Colonic mucosa (tissue), 4 donors: ENCODE results near the gene FGF6. TPM values are rescaled to one million over a fixed set of nuclear protein-coding genes. Genes with fewer than 3 reads are reported as not detected.

ENCODE experiments used
- DNase-seq: peaks from one replicate; pipeline ENCODE4 v3.0.0-alpha.2; 2020
- H3K27ac ChIP-seq: fragments of 200-600 bp; one replicate; pipeline ENCODE4 v1.8.0; 2021
- H3K27me3 ChIP-seq: fragments of 200-600 bp; one replicate; pipeline ENCODE4 v1.8.0; 2021
- H3K36me3 ChIP-seq: fragments of 200-600 bp; one replicate; pipeline ENCODE4 v1.8.0; 2021
- H3K4me1 ChIP-seq: fragments of 200-600 bp; one replicate; pipeline ENCODE4 v1.8.0; 2021; ENCODE audit warnings: mild to moderate bottlenecking
- H3K4me3 ChIP-seq: fragments of 200-600 bp; one replicate; pipeline ENCODE4 v1.8.0; 2021
- H3K9ac ChIP-seq, 2 donors: one replicate each; pipeline ENCODE4 v1.7.0; 2013; ENCODE audit warnings: control low read depth in 2 of 2, low read depth in 2 of 2, low read length in 2 of 2
- H3K9me3 ChIP-seq: fragments of 200-600 bp; one replicate; pipeline ENCODE4 v1.8.0; 2021
- CTCF ChIP-seq: fragments of 200-600 bp; IDR thresholded peaks from one replicate; pipeline ENCODE4 v1.8.0; 2022; ENCODE audit warnings: antibody characterized with exemption, mild to moderate bottlenecking
- intact Hi-C: fragments of 100-400 bp; cut with DNase I; formaldehyde crosslinking; loops from one replicate; pipeline ENCODE4 v1.14.1; 2022
- total RNA-seq, 2 donors: library from RNA; stranded (reverse); fragmentation: NEBNext Ultra II Directional in 1 of 2; extraction: Animal tissue kit (Norgen Biotek cat#: 25700) in 1 of 2; gene quantifications; one replicate each; pipeline ENCODE4 v1.2.1, GENCODE V29; 2021
- donor health status: healthy.
- donor health status: DM: no; HTN: no; CAD: no.
- donor health status: DM: no; HTN: no; CAD: no.

The FGF6 gene
- total RNA-seq, 2 donors from 2014 or later = not detected

DNA sequence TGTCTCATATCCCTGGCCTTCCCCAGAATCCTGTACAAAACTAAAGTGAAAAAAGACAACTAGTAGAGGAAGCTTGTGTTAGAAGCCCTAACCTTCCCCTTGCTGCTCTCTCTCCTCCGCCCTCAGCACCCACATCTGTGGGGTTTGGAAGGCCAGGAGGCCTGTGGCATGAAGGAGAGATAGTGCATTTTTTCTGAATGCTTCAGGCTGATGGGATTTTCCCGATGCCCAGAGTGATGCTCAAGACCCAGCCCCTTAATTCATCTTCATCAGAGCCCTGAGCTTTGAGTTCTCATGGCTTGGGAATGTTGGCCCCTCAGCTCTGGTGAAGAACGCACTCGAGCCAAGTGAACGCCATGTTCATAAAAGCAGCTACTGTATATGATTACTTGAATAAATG, 5.9 kb downstream of the FGF6 start:
- no peak overlapping the region for H3K9ac ChIP-seq
- TF ChIP-seq CTCF = no peak
- H3K27ac ChIP-seq = no peak overlapping the region
- no peak overlapping the region for H3K4me3 ChIP-seq
- no peaks in the 10 kb centered on the region for H3K36me3 ChIP-seq
- H3K4me1 ChIP-seq = no peaks in the 10 kb centered on the region
- H3K27me3 ChIP-seq = no peaks in the 10 kb centered on the region
- peak; percentile 2 for DNase-seq
- intact Hi-C loops = no loop called here
- H3K9me3 ChIP-seq = no peaks in the 10 kb centered on the region

- Histone ChIP-seq H3K9me3 (no peaks in the 10 kb centered on the region), H3K4me3 (no peak overlapping the region), H3K36me3 (no peaks in the 10 kb centered on the region), H3K27ac (no peak overlapping the region), H3K9ac (no peak overlapping the region), H3K4me1 (no peaks in the 10 kb centered on the region), H3K27me3 (no peaks in the 10 kb centered on the region)
- peak; percentile 18 for DNase-seq
- intact Hi-C loops = no loop called here
- TF ChIP-seq CTCF = no peak
Measured at GRCh38 chr12:4438834-4439596, 6.6 kb downstream of the FGF6 start.

- Histone ChIP-seq H3K9me3 (no peaks in the 10 kb centered on the region), H3K4me3 (no peak overlapping the region), H3K9ac (no peak overlapping the region), H3K27ac (no peak overlapping the region), H3K36me3 (no peaks in the 10 kb centered on the region), H3K27me3 (no peaks in the 10 kb centered on the region), H3K4me1 (no peaks in the 10 kb centered on the region)
- intact Hi-C loops = no loop called here
- DNase-seq = peak; percentile 6
- no peak for TF ChIP-seq CTCF
Measured at GRCh38 chr12:4435537-4435936, 10.1 kb downstream of the FGF6 start.

DNA sequence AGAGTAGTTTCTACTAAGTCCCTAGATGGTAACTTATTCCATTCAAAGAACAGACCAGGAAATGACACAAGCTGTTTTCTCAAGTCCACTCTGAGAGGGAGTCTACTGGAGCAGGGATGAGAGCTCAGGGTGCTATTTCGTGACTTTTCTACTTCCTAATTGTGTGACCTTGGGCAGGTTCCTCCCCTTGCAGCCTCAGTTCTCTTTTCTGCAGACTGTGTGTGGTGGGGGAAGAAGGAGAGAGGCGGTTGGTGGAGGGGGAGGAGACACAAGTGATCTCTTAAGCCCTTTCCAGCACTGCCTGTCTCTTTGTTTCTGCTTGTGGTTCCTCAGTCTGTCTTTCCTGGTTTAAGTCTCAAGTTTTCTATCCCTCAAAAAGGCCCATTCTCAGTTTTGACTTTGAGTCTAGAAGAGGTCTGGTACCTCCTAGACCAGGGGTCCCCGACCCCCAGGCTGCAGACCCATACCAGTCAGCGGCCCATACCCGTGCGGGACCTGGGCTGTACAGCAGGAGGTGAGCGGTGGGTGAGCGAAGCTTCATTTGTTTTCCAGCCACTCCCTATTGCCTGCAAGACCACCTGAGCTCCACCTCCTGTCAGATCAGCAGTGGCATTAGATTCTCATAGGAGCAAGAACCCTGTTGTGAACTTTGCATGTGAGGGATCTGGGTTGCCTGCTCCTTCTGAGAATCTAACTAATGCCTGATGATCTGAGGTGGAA, 10.7 kb downstream of the FGF6 start:
- H3K9ac ChIP-seq = no peak overlapping the region
- H3K4me3 ChIP-seq = no peak overlapping the region
- intact Hi-C loops = no loop called here
- H3K36me3 ChIP-seq = no peaks in the 10 kb centered on the region
- DNase-seq = peak; percentile 15
- no peaks in the 10 kb centered on the region for H3K4me1 ChIP-seq
- no peak overlapping the region for H3K27ac ChIP-seq
- H3K27me3 ChIP-seq = no peaks in the 10 kb centered on the region
- H3K9me3 ChIP-seq = no peaks in the 10 kb centered on the region
- TF ChIP-seq CTCF = no peak

DNA sequence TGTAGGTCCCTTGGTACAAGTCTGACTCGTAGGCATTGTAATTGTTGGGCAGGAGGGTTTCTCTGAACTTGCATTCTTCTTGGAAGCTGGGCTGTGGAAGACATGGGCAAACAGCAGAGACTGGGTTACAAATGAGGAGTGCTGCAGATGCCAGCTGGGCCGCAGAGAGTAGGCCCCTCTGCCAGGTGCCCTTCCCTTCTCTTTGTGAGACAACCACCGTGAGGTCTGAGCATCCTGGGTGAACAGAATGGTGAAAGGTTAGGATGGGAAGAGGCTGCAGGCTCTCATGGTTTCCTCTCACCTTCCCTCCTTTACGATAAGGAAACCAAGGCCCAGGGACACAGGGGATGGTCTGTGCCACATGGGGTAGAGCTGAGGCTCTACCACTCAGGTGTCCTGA, 11.3 kb downstream of the FGF6 start:
- Histone ChIP-seq H3K9me3 (no peaks in the 10 kb centered on the region), H3K4me1 (no peaks in the 10 kb centered on the region), H3K27me3 (no peaks in the 10 kb centered on the region), H3K36me3 (no peaks in the 10 kb centered on the region), H3K4me3 (no peak overlapping the region), H3K9ac (no peak overlapping the region), H3K27ac (no peak overlapping the region)
- no peak for DNase-seq
- intact Hi-C loops = no loop called here
- no peak for TF ChIP-seq CTCF
